K562 (cell line): Measurements from ENCODE around the gene ABR. TPM values are rescaled to one million over a fixed set of nuclear protein-coding genes. Genes with fewer than 3 reads are reported as not detected.

ENCODE experiments used
- ATAC-seq: fragments of 200-7000 bp; cut with Tn5 transposase; 3 replicates; pipeline ENCODE4 v1.9.1; 2020; ENCODE audit warnings: moderate library complexity
- BruUV-seq: library from RNA; stranded (reverse); fragments of 400-500 nt; replicated peaks from 2 replicates; lab custom pipeline; 2021; lab: Mats Ljungman, UMichigan
- CTCF ChIA-PET: fragments of 300-600 bp; formaldehyde crosslinking; extraction: SDS; loops from one replicate; lab custom pipeline; 2021; ENCODE audit warnings: low intra/inter-chr PET ratio; lab: Yijun Ruan, JAX
- POLR2A ChIA-PET: fragments of 300-600, 350-650 bp; sonication (Branson Sonifier 250); formaldehyde crosslinking; extraction: SDS; loops from one replicate; lab custom pipeline; 2021; ENCODE audit warnings: antibody characterized with exemption, inconsistent platforms; lab: Yijun Ruan, JAX
- DNase-seq, 4 experiments: peaks; one replicate each; pipeline versions ENCODE4 v3.0.0 to v3.0.0-alpha.2; 2011 to 2018; ENCODE audit warnings: low spot score in 3 of 4, mixed read lengths in 3 of 4; ENCODE audit errors: extremely low read depth in 1 of 4
- FAIRE-seq: peaks from 2 replicates; lab custom pipeline; 2011; peaks lifted over from hg19 to GRCh38; lab: Jason Lieb, UNC
- H2AFZ ChIP-seq: 2 replicates; pipeline ENCODE4 v1.6.0; 2011; ENCODE audit warnings: low read depth, low read length, control low read depth, inconsistent platforms
- H3K27ac ChIP-seq: fragments of 200-600 bp; 3 replicates; pipeline ENCODE4 v1.8.0; 2011; ENCODE audit warnings: low read depth, mild to moderate bottlenecking, control low read depth, inconsistent platforms, low read length, moderate library complexity, mixed read lengths; ENCODE audit errors: extremely low read depth
- H3K27me3 ChIP-seq, 2 experiments: fragments of 300-600 bp in 1 of 2; 2 replicates in 1 of 2; 3 replicates in 1 of 2; pipeline versions ENCODE4 v1.6.0 to v1.8.0; 2011; ENCODE audit warnings: inconsistent platforms in 2 of 2, low read length in 2 of 2, mild to moderate bottlenecking in 1 of 2, mixed read lengths in 1 of 2, moderate library complexity in 1 of 2; ENCODE audit not compliant: control insufficient read depth in 2 of 2, insufficient read depth in 2 of 2
- H3K36me3 ChIP-seq: fragments of 300-600 bp; 3 replicates; pipeline ENCODE4 v1.8.0; 2011; ENCODE audit warnings: mild to moderate bottlenecking, low read length, inconsistent platforms; ENCODE audit not compliant: control insufficient read depth, insufficient read depth
- H3K4me1 ChIP-seq, 2 experiments: fragments of 200-600 bp in 1 of 2; replicated peaks in 1 of 2; 2 replicates in 1 of 2; 3 replicates in 1 of 2; pipeline versions ENCODE4 v1.5.1 to v1.8.0; 2011; ENCODE audit warnings: inconsistent platforms in 2 of 2, low read length in 2 of 2, mild to moderate bottlenecking in 1 of 2, mixed read lengths in 1 of 2, moderate library complexity in 1 of 2; ENCODE audit not compliant: control insufficient read depth in 2 of 2, insufficient read depth in 2 of 2
- H3K4me2 ChIP-seq: 2 replicates; pipeline ENCODE4 v1.6.1; 2011; ENCODE audit warnings: low read length, control low read depth, inconsistent platforms, mixed read lengths; ENCODE audit not compliant: insufficient read depth
- H3K4me3 ChIP-seq: fragments of 200-600 bp; sonication (generic), shearing (Covaris generic); 2 replicates; pipeline ENCODE4 v1.5.1; 2016; ENCODE audit warnings: control low read depth, inconsistent platforms
- H3K79me2 ChIP-seq: fragments of 200-600 bp; 3 replicates; pipeline ENCODE4 v1.8.0; 2011; ENCODE audit warnings: low read length, inconsistent platforms; ENCODE audit not compliant: control insufficient read depth, insufficient read depth
- H3K9ac ChIP-seq, 2 experiments: 2 replicates each; pipeline versions ENCODE4 v1.6.0 to v1.6.1; 2011; ENCODE audit warnings: low read depth in 2 of 2, low read length in 2 of 2, control low read depth in 1 of 2, inconsistent platforms in 1 of 2, mild to moderate bottlenecking in 1 of 2, mixed read lengths in 1 of 2; ENCODE audit not compliant: insufficient read depth in 1 of 2
- H3K9me1 ChIP-seq: one replicate; pipeline ENCODE4 v1.6.0; 2011; ENCODE audit warnings: inconsistent platforms, mild to moderate bottlenecking, low read length, moderate library complexity; ENCODE audit not compliant: control insufficient read depth, insufficient read depth
- H3K9me3 ChIP-seq: replicated peaks from 2 replicates; pipeline ENCODE4 v1.5.1; 2011; ENCODE audit warnings: low read depth, low read length, inconsistent platforms; ENCODE audit not compliant: control insufficient read depth, insufficient read depth
- H4K20me1 ChIP-seq: replicated peaks from 2 replicates; pipeline ENCODE4 v1.6.1; 2011; ENCODE audit warnings: low read length, inconsistent platforms, mixed read lengths; ENCODE audit not compliant: control insufficient read depth, insufficient read depth
- ARID3B ChIP-seq: fragments of 250-450 bp; sonication (Bioruptor Pico); IDR thresholded peaks from 2 replicates; pipeline ENCODE4 v1.4.0; 2020; ENCODE audit warnings: borderline replicate concordance
- BCL6 ChIP-seq: fragments of 250-450 bp; sonication (Bioruptor Pico); IDR thresholded peaks from 2 replicates; pipeline ENCODE4 v1.4.0; 2020
- DDX20 ChIP-seq: fragments of 450-650 bp; IDR thresholded peaks from 2 replicates; pipeline ENCODE4 v1.6.1; 2016; ENCODE audit warnings: missing genetic modification characterization, low read depth, mild to moderate bottlenecking, missing compliant biosample characterization, moderate library complexity
- GABPA ChIP-seq: fragments of 200-800 bp; sonication (Bioruptor generic); conservative IDR thresholded peaks from 2 replicates; pipeline ENCODE4 v1.6.1; 2016; ENCODE audit warnings: low read depth, missing genetic modification characterization, missing compliant biosample characterization
- GTF2F1 ChIP-seq: IDR thresholded peaks from 2 replicates; pipeline ENCODE4 v1.6.1; 2011; ENCODE audit warnings: low read depth, low read length, improper control_type of control experiment
- IRF1 ChIP-seq: sonication (generic); formaldehyde crosslinking; IDR thresholded peaks from 2 replicates; pipeline ENCODE4 v1.8.0; 2022; ENCODE audit warnings: missing genetic modification reagents, mild to moderate bottlenecking, borderline replicate concordance
- MAFK ChIP-seq: IDR thresholded peaks from 2 replicates; pipeline ENCODE4 v1.6.1; 2011; ENCODE audit warnings: low read length, improper control_type of control experiment
- MTA3 ChIP-seq: fragments of 450-650 bp; formaldehyde crosslinking; IDR thresholded peaks from 2 replicates; pipeline ENCODE4 v1.6.1; 2017; ENCODE audit warnings: mild to moderate bottlenecking, borderline replicate concordance
- NCOA2 ChIP-seq, 2 experiments: fragments of 450-650 bp; IDR thresholded peaks; 2 replicates each; pipeline ENCODE4 v1.6.1; 2018; ENCODE audit warnings: mild to moderate bottlenecking in 2 of 2, moderate library complexity in 1 of 2; ENCODE audit not compliant: partially characterized antibody in 2 of 2
- RBFOX2 ChIP-seq: fragments of 200-400 bp; formaldehyde crosslinking; IDR thresholded peaks from 2 replicates; pipeline ENCODE4 v1.6.1; 2017; ENCODE audit warnings: low read depth, mild to moderate bottlenecking, low read length, moderate library complexity
- RNF219 ChIP-seq: fragments of 250-450 bp; sonication (Bioruptor Pico); IDR thresholded peaks from 2 replicates; pipeline ENCODE4 v1.5.0; 2022; ENCODE audit warnings: mild to moderate bottlenecking
- THRAP3 ChIP-seq: fragments of 450-650 bp; IDR thresholded peaks from 2 replicates; pipeline ENCODE4 v1.6.1; 2016; ENCODE audit warnings: mild to moderate bottlenecking, inconsistent platforms, borderline replicate concordance
- U2AF1 ChIP-seq: fragments of 200-400 bp; formaldehyde crosslinking; optimal IDR thresholded peaks from 2 replicates; pipeline ENCODE3; 2017; ENCODE audit warnings: mild to moderate bottlenecking, low read depth, low read length, moderate library complexity
- ZNF431 ChIP-seq: sonication (generic); formaldehyde crosslinking; IDR thresholded peaks from 2 replicates; pipeline ENCODE4 v1.8.0; 2022; ENCODE audit warnings: mild to moderate bottlenecking, missing genetic modification reagents
- WGBS: fragments of 100-300 bp; shearing (Covaris generic); methylation state at CpG from one replicate; pipeline ENCODE4 v1.1.6; 2016; ENCODE audit warnings: low coverage, mixed read lengths; ENCODE audit not compliant: insufficient coverage; ENCODE audit errors: missing lambda C conversion rate; 5-methylcytosine and 5-hydroxymethylcytosine counted together
- in situ Hi-C: fragments of 300-500 bp; cut with MboI; formaldehyde crosslinking; loops from 4 replicates; pipeline ENCODE4 v1.15.0; 2018; ENCODE audit warnings: inconsistent platforms, mixed read lengths
- intact Hi-C: fragments of 100-400 bp; cut with micrococcal nuclease; formaldehyde crosslinking; loops from 2 replicates; pipeline ENCODE4 v1.14.2; 2022
- polyA plus RNA-seq, 8 experiments: library from polyadenylated mRNA; depleted of rRNA in 4 of 8; stranded (reverse) in 5 of 8; unstranded in 3 of 8; fragments of >200 nt; fragmentation: Nextera tagmentation in 2 of 8; fragmentation: Illumina TruSeq in 1 of 8; extraction: Ambion mirVana in 2 of 8; extraction: Trizol in 1 of 8; gene quantifications; 2 replicates each; pipeline versions ENCODE4 v1.2.1 to v1.2.3, GENCODE V29; 2011 to 2014; ENCODE audit warnings: inconsistent platforms in 1 of 8, missing spikeins in 1 of 8
- total RNA-seq, 7 experiments: library from RNA; depleted of rRNA in 6 of 7; stranded (reverse); fragments of >200 nt in 6 of 7; fragmentation: Illumina TruSeq in 2 of 7; extraction: Trizol in 2 of 7; gene quantifications; 2 replicates each; pipeline versions ENCODE4 v1.2.1 to v1.2.3, GENCODE V29; 2011 to 2021; ENCODE audit warnings: low replicate concordance in 1 of 7

Gene ABR
- total and polyA plus RNA-seq, 9 of the 15 experiments (the other 6 are each of a cell fraction or from before 2014, with no cell fraction given), result 0.07 to 1.6 (median 0.37) TPM; not detected in 1

GRCh38 chr17:1055231-1055630 is 124.5 kb downstream of the ABR start (continued):
- no peak for TF ChIP-seq GABPA (tag)
- no peak for TF ChIP-seq IRF1 (CRISPR knock-in tag)
- TF ChIP-seq MTA3, result no peak
- no peak for TF ChIP-seq ZNF431 (CRISPR knock-in tag)

- no peak overlapping the region for H3K27ac ChIP-seq
- peaks cover 0 to 2% of the 10 kb centered on the region in 2 experiments; a peak in 2 of 5 replicates for H3K4me1 ChIP-seq
- peaks cover 0 to 30% of the 10 kb centered on the region in 2 experiments; a peak in 3 of 5 replicates for H3K27me3 ChIP-seq
- 5% methylated on average over 3 of the region's 4 CpGs for WGBS
- H2AFZ ChIP-seq, result no peak overlapping the region
- H3K79me2 ChIP-seq, result no peaks in the 10 kb centered on the region
- H3K9me3 ChIP-seq, result no peaks in the 10 kb centered on the region
- H3K9me1 ChIP-seq, result no peaks in the 10 kb centered on the region
- no peak overlapping the region for H3K4me3 ChIP-seq
- no peak for FAIRE-seq
- H3K4me2 ChIP-seq, result no peak overlapping the region
- no peak for DNase-seq
- no peak for ATAC-seq
- no TSS peak for BruUV-seq
- intact Hi-C loops, result no loop called here
- TF ChIP-seq GTF2F1 (no peak), MAFK (no peak), ARID3B (CRISPR knock-in tag) (no peak), U2AF1 (no peak), DDX20 (tag) (no peak), NCOA2 (IDR thresholded peaks at IDR 0.05; ENCODE audit: partially characterized antibody in 2 of 2) (no peak), BCL6 (no peak), RNF219 (CRISPR knock-in tag) (no peak), THRAP3 (no peak), RBFOX2 (no peak)
- ChIA-PET CTCF (no interaction called here), POLR2A (interaction anchor here (0.6 to 1.1 kb wide), 2 partner anchors 11 to 752 kb away, joined by 3 read pairs; no protein-coding TSS in a partner anchor)
- H4K20me1 ChIP-seq, result no peaks in the 10 kb centered on the region; the same call in none of the 2 replicates
- H3K36me3 ChIP-seq, result no peaks in the 10 kb centered on the region
- H3K9ac ChIP-seq, result no peak overlapping the region
- in situ Hi-C loops, result loop anchor here (5.0 kb wide), 1 partner anchor 262 kb away; no protein-coding TSS in a partner anchor
Measured at GRCh38 chr17:1054656-1055055, 125.1 kb downstream of the ABR start.
